K562 (cell line): ENCODE data around the gene SLC25A42. TPM values are rescaled to one million over a fixed set of nuclear protein-coding genes. Genes with fewer than 3 reads are reported as not detected.

Source experiments
- ATAC-seq: fragments of 200-7000 bp; cut with Tn5 transposase; 3 replicates; pipeline ENCODE4 v1.9.1; 2020; ENCODE audit warnings: moderate library complexity
- BruUV-seq: library from RNA; stranded (reverse); fragments of 400-500 nt; replicated peaks from 2 replicates; lab custom pipeline; 2021; lab: Mats Ljungman, UMichigan
- CTCF ChIA-PET: fragments of 300-600 bp; formaldehyde crosslinking; extraction: SDS; loops from one replicate; lab custom pipeline; 2021; ENCODE audit warnings: low intra/inter-chr PET ratio; lab: Yijun Ruan, JAX
- POLR2A ChIA-PET: fragments of 300-600, 350-650 bp; sonication (Branson Sonifier 250); formaldehyde crosslinking; extraction: SDS; loops from one replicate; lab custom pipeline; 2021; ENCODE audit warnings: antibody characterized with exemption, inconsistent platforms; lab: Yijun Ruan, JAX
- DNase-seq, 4 experiments: peaks; one replicate each; pipeline versions ENCODE4 v3.0.0 to v3.0.0-alpha.2; 2011 to 2018; ENCODE audit warnings: low spot score in 3 of 4, mixed read lengths in 3 of 4; ENCODE audit errors: extremely low read depth in 1 of 4
- FAIRE-seq: peaks from 2 replicates; lab custom pipeline; 2011; peaks lifted over from hg19 to GRCh38; lab: Jason Lieb, UNC
- H2AFZ ChIP-seq: 2 replicates; pipeline ENCODE4 v1.6.0; 2011; ENCODE audit warnings: low read depth, low read length, control low read depth, inconsistent platforms
- H3K27ac ChIP-seq: fragments of 200-600 bp; 3 replicates; pipeline ENCODE4 v1.8.0; 2011; ENCODE audit warnings: low read depth, mild to moderate bottlenecking, control low read depth, inconsistent platforms, low read length, moderate library complexity, mixed read lengths; ENCODE audit errors: extremely low read depth
- H3K27me3 ChIP-seq, 2 experiments: fragments of 300-600 bp in 1 of 2; 2 replicates in 1 of 2; 3 replicates in 1 of 2; pipeline versions ENCODE4 v1.6.0 to v1.8.0; 2011; ENCODE audit warnings: inconsistent platforms in 2 of 2, low read length in 2 of 2, mild to moderate bottlenecking in 1 of 2, mixed read lengths in 1 of 2, moderate library complexity in 1 of 2; ENCODE audit not compliant: control insufficient read depth in 2 of 2, insufficient read depth in 2 of 2
- H3K36me3 ChIP-seq: fragments of 300-600 bp; 3 replicates; pipeline ENCODE4 v1.8.0; 2011; ENCODE audit warnings: mild to moderate bottlenecking, low read length, inconsistent platforms; ENCODE audit not compliant: control insufficient read depth, insufficient read depth
- H3K4me1 ChIP-seq, 2 experiments: fragments of 200-600 bp in 1 of 2; replicated peaks in 1 of 2; 2 replicates in 1 of 2; 3 replicates in 1 of 2; pipeline versions ENCODE4 v1.5.1 to v1.8.0; 2011; ENCODE audit warnings: inconsistent platforms in 2 of 2, low read length in 2 of 2, mild to moderate bottlenecking in 1 of 2, mixed read lengths in 1 of 2, moderate library complexity in 1 of 2; ENCODE audit not compliant: control insufficient read depth in 2 of 2, insufficient read depth in 2 of 2
- H3K4me2 ChIP-seq: 2 replicates; pipeline ENCODE4 v1.6.1; 2011; ENCODE audit warnings: low read length, control low read depth, inconsistent platforms, mixed read lengths; ENCODE audit not compliant: insufficient read depth
- H3K4me3 ChIP-seq: fragments of 200-600 bp; sonication (generic), shearing (Covaris generic); 2 replicates; pipeline ENCODE4 v1.5.1; 2016; ENCODE audit warnings: control low read depth, inconsistent platforms
- H3K79me2 ChIP-seq: fragments of 200-600 bp; 3 replicates; pipeline ENCODE4 v1.8.0; 2011; ENCODE audit warnings: low read length, inconsistent platforms; ENCODE audit not compliant: control insufficient read depth, insufficient read depth
- H3K9ac ChIP-seq, 2 experiments: 2 replicates each; pipeline versions ENCODE4 v1.6.0 to v1.6.1; 2011; ENCODE audit warnings: low read depth in 2 of 2, low read length in 2 of 2, control low read depth in 1 of 2, inconsistent platforms in 1 of 2, mild to moderate bottlenecking in 1 of 2, mixed read lengths in 1 of 2; ENCODE audit not compliant: insufficient read depth in 1 of 2
- H3K9me1 ChIP-seq: one replicate; pipeline ENCODE4 v1.6.0; 2011; ENCODE audit warnings: inconsistent platforms, mild to moderate bottlenecking, low read length, moderate library complexity; ENCODE audit not compliant: control insufficient read depth, insufficient read depth
- H3K9me3 ChIP-seq: replicated peaks from 2 replicates; pipeline ENCODE4 v1.5.1; 2011; ENCODE audit warnings: low read depth, low read length, inconsistent platforms; ENCODE audit not compliant: control insufficient read depth, insufficient read depth
- H4K20me1 ChIP-seq: replicated peaks from 2 replicates; pipeline ENCODE4 v1.6.1; 2011; ENCODE audit warnings: low read length, inconsistent platforms, mixed read lengths; ENCODE audit not compliant: control insufficient read depth, insufficient read depth
- NBN ChIP-seq: fragments of 450-650 bp; IDR thresholded peaks from 2 replicates; pipeline ENCODE4 v1.6.1; 2016; ENCODE audit warnings: low read depth, mild to moderate bottlenecking
- RBFOX2 ChIP-seq: fragments of 200-400 bp; formaldehyde crosslinking; IDR thresholded peaks from 2 replicates; pipeline ENCODE4 v1.6.1; 2017; ENCODE audit warnings: low read depth, mild to moderate bottlenecking, low read length, moderate library complexity
- WGBS: fragments of 100-300 bp; shearing (Covaris generic); methylation state at CpG from one replicate; pipeline ENCODE4 v1.1.6; 2016; ENCODE audit warnings: low coverage, mixed read lengths; ENCODE audit not compliant: insufficient coverage; ENCODE audit errors: missing lambda C conversion rate; 5-methylcytosine and 5-hydroxymethylcytosine counted together
- in situ Hi-C: fragments of 300-500 bp; cut with MboI; formaldehyde crosslinking; loops from 4 replicates; pipeline ENCODE4 v1.15.0; 2018; ENCODE audit warnings: inconsistent platforms, mixed read lengths
- intact Hi-C: fragments of 100-400 bp; cut with micrococcal nuclease; formaldehyde crosslinking; loops from 2 replicates; pipeline ENCODE4 v1.14.2; 2022
- polyA plus RNA-seq, 8 experiments: library from polyadenylated mRNA; depleted of rRNA in 4 of 8; stranded (reverse) in 5 of 8; unstranded in 3 of 8; fragments of >200 nt; fragmentation: Nextera tagmentation in 2 of 8; fragmentation: Illumina TruSeq in 1 of 8; extraction: Ambion mirVana in 2 of 8; extraction: Trizol in 1 of 8; gene quantifications; 2 replicates each; pipeline versions ENCODE4 v1.2.1 to v1.2.3, GENCODE V29; 2011 to 2014; ENCODE audit warnings: inconsistent platforms in 1 of 8, missing spikeins in 1 of 8
- total RNA-seq, 7 experiments: library from RNA; depleted of rRNA in 6 of 7; stranded (reverse); fragments of >200 nt in 6 of 7; fragmentation: Illumina TruSeq in 2 of 7; extraction: Trizol in 2 of 7; gene quantifications; 2 replicates each; pipeline versions ENCODE4 v1.2.1 to v1.2.3, GENCODE V29; 2011 to 2021; ENCODE audit warnings: low replicate concordance in 1 of 7
- TF ChIP-seq, protein P1 (sequence below): sonication (generic); formaldehyde crosslinking; IDR thresholded peaks from 2 replicates; pipeline ENCODE4 v1.8.1; 2023; ENCODE audit warnings: mild to moderate bottlenecking, missing genetic modification reagents

The SLC25A42 gene
- total and polyA plus RNA-seq, 9 of the 15 experiments (the other 6 are each of a cell fraction or from before 2014, with no cell fraction given): 0.59 to 32.2 (median 14.1) TPM

- POLR2A ChIA-PET: interaction anchor here (0.6 to 0.7 kb wide), 2 partner anchors 45 to 65 kb away, joined by 3 read pairs; no protein-coding TSS in a partner anchor
- Histone ChIP-seq H3K9ac (peak overlapping the region in 1 of 2 experiments; percentile 68; a peak in 1 of 4 replicates), H3K79me2 (no peaks in the 10 kb centered on the region; the same call in 2 of the 3 replicates), H3K4me2 (no peak overlapping the region), H3K9me3 (no peaks in the 10 kb centered on the region), H3K36me3 (peaks cover 50% of the 10 kb centered on the region), H2AFZ (no peak overlapping the region), H3K9me1 (no peaks in the 10 kb centered on the region), H3K27me3 (no peaks in the 10 kb centered on the region), H4K20me1 (no peaks in the 10 kb centered on the region), H3K4me3 (no peak overlapping the region), H3K27ac (no peak overlapping the region), H3K4me1 (peaks cover 8 to 29% of the 10 kb centered on the region in 2 experiments)
- CTCF ChIA-PET: no interaction called here
- DNase-seq: no peak
- WGBS: 93% methylated on average over 31 of the region's 39 CpGs
- in situ Hi-C loops (no loop called here), intact Hi-C loops (no loop called here)
- TF ChIP-seq NBN (no peak), RBFOX2 (peak; percentile 35; the same call in 1 of the 2 replicates)
- TF ChIP-seq, protein P1, sequence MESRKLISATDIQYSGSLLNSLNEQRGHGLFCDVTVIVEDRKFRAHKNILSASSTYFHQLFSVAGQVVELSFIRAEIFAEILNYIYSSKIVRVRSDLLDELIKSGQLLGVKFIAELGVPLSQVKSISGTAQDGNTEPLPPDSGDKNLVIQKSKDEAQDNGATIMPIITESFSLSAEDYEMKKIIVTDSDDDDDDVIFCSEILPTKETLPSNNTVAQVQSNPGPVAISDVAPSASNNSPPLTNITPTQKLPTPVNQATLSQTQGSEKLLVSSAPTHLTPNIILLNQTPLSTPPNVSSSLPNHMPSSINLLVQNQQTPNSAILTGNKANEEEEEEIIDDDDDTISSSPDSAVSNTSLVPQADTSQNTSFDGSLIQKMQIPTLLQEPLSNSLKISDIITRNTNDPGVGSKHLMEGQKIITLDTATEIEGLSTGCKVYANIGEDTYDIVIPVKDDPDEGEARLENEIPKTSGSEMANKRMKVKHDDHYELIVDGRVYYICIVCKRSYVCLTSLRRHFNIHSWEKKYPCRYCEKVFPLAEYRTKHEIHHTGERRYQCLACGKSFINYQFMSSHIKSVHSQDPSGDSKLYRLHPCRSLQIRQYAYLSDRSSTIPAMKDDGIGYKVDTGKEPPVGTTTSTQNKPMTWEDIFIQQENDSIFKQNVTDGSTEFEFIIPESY (CRISPR knock-in tag): peak; percentile 82
- no TSS peak for BruUV-seq
- FAIRE-seq: no peak
- ATAC-seq: no peak
Observed at GRCh38 chr19:19119325-19120237, 55.8 kb downstream of the SLC25A42 start.
